OCI-LY7 (cell line): ENCODE results near the gene TPM1.

ENCODE experiments used
- EZH2phosphoT487 ChIP-seq: fragments of 200-600 bp; sonication (generic); IDR thresholded peaks from 2 replicates; pipeline ENCODE4 v1.6.1; 2018; ENCODE audit warnings: low read depth, borderline replicate concordance, mild to moderate bottlenecking, mixed run types, antibody characterized with exemption, low read length, moderate library complexity, mixed read lengths
- TF ChIP-seq, protein P1 (sequence below): fragments of 200-600 bp; sonication (generic); conservative IDR thresholded peaks from 2 replicates; pipeline ENCODE4 v1.5.1; 2014; ENCODE audit warnings: mild to moderate bottlenecking, antibody characterized with exemption, low read length, moderate library complexity, mixed read lengths

- TF ChIP-seq, protein P1, sequence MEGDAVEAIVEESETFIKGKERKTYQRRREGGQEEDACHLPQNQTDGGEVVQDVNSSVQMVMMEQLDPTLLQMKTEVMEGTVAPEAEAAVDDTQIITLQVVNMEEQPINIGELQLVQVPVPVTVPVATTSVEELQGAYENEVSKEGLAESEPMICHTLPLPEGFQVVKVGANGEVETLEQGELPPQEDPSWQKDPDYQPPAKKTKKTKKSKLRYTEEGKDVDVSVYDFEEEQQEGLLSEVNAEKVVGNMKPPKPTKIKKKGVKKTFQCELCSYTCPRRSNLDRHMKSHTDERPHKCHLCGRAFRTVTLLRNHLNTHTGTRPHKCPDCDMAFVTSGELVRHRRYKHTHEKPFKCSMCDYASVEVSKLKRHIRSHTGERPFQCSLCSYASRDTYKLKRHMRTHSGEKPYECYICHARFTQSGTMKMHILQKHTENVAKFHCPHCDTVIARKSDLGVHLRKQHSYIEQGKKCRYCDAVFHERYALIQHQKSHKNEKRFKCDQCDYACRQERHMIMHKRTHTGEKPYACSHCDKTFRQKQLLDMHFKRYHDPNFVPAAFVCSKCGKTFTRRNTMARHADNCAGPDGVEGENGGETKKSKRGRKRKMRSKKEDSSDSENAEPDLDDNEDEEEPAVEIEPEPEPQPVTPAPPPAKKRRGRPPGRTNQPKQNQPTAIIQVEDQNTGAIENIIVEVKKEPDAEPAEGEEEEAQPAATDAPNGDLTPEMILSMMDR, result no peak
- no peak for TF ChIP-seq EZH2phosphoT487
Measured at GRCh38 chr15:63080634-63081250, 38.2 kb downstream of the TPM1 start.
